HG02852 (cell line): ENCODE measurements around the gene PRDX2.

Source experiments
- ATAC-seq: cut with Tn5 transposase; IDR thresholded peaks from one replicate; pipeline ENCODE4 v1.9.1; 2021; ENCODE audit warnings: mild to moderate bottlenecking, moderate library complexity; ENCODE audit not compliant: unreplicated experiment

Gene PRDX2

DNA sequence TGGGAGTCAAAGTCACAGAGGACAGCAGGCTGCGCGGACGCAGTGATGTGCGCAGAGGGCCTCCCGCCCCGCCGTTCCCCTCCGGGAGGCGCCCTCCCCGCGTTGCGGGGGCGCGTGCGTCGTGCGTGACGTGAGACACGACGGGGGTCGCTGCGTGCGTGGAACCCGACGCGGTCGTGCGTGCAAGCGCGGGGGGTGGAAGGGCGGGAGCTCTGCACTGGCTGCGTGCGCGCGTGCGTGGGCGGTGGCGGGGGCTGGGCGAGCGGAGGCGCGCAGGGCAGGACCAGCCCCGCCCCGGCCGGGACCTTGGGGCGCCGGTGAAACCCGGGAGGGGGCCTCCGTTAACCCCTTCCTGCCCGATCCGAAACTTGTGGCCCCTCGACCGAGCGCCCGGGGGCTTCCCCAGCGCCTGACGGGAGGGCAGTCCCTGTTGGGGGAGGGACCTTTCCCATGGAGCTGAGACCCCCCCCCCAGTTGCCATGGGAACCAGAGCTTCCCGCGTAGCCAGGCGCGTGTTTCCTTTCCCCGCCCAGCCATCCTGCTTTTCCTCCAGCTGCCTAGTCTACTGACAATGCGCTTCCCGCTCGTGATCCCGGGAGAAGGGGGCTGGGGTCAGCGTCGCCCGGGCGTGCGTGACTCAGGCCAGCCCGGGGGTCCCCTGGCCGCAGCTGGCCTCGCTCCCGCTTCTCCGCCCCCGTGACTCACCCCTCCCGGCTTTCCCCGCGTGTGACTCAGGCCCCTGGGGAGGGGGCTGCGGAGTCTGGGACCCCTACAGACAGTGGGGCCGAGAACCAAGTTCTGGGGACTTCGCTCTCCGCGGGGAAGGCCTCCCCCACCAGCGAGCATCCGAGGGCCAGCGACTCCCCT is 18.9 kb downstream of the PRDX2 start:
- ATAC-seq = peak; percentile 42

- ATAC-seq = no peak
These were observed 19.5 kb downstream of the PRDX2 start for GRCh38 chr19:12782174-12782423.

- ATAC-seq = no peak
These were observed 22.2 kb downstream of the PRDX2 start for GRCh38 chr19:12779162-12779993.

DNA sequence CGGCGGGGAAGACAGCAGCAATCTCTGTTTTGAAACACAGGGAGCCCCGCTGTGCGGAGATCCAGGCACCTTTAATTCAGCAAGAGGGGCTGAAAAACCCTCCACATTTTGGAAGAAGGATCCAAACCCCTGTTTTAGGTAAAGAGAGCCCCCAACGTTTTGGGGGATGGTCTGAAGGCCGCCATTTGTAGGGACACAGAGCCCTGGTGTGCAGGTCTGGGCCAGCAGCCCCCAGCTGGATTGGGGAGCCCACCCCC is 22.8 kb downstream of the PRDX2 start:
- no peak for ATAC-seq

DNA sequence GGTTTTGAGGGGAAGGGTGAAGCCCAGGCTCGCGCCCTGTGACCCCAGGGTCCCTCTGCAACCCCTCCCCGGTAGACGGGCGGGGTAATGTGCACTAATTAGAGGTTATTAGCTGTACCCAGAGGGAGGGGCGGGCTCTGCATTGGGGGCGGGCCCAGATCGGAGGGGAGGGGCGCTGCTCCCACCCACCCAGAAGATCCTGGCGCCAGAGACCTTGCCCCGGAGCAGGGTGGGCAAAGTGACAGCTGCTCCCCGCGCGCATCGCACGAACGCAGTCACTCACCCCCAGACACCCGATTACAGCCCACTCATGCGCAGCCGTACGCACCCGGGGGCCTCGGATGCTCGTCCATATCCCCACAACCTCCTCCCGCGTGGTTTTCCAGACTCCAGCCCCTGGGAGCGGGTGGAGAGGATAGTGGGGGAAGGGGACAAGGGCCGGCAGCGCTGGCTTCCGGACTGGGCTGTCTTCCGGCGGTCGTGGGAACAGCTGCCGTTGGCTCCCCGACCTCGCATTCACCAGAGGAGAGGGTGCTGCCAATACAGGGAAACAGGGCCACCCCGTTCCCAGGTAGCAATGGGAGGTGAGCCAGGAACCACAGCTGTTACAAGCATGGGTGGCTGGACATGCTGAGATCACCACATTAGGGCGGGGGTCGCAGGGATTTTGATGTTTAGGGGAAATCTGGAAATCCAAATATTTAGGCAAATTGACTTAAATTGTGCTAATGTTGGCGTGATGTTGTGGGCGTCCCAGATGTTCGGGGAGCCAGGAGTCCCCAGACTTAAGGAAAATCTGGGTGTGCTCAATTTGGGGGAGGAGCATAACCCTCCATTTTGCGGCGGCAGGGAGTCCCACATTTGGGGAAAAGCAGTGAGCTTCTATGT is 23.3 kb downstream of the PRDX2 start:
- ATAC-seq = no peak

DNA sequence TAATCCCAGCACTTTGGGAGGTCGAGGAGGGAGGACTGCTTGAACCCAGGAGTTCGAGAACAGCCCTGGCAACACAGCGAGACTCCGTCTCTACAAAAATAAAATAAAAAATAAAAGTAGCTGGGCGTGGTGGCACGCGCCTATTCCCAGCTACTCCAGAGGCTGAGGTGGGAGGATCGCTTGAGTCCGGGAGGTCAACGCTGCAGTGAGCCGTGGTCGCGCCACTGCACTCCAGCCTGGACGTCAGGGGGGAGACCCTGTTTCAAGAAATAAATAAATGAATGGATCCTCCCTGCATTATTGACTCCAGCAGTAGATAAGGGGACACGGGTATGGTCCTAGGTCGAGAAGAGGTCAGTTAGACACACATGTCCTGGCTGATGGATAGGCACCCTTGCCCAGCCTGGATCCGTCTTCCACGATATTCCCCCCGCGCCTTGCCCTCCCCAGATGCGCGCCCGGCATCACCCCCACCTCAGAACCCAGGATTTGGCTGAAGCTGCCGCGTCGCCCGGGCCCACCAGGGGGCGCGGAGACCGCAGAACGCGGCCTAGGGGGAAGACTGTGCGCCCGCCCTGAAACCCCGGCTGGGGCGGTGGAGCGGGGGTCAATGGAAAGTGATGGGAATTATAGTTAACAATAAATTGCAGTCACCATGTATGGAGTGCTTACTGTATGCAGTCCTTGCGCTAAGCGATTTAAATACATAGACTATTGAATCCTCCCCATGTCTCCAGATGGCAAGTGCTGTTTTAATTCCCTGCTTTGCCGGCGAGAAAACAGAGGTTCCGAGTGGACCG is 24.2 kb downstream of the PRDX2 start:
- ATAC-seq = no peak

DNA sequence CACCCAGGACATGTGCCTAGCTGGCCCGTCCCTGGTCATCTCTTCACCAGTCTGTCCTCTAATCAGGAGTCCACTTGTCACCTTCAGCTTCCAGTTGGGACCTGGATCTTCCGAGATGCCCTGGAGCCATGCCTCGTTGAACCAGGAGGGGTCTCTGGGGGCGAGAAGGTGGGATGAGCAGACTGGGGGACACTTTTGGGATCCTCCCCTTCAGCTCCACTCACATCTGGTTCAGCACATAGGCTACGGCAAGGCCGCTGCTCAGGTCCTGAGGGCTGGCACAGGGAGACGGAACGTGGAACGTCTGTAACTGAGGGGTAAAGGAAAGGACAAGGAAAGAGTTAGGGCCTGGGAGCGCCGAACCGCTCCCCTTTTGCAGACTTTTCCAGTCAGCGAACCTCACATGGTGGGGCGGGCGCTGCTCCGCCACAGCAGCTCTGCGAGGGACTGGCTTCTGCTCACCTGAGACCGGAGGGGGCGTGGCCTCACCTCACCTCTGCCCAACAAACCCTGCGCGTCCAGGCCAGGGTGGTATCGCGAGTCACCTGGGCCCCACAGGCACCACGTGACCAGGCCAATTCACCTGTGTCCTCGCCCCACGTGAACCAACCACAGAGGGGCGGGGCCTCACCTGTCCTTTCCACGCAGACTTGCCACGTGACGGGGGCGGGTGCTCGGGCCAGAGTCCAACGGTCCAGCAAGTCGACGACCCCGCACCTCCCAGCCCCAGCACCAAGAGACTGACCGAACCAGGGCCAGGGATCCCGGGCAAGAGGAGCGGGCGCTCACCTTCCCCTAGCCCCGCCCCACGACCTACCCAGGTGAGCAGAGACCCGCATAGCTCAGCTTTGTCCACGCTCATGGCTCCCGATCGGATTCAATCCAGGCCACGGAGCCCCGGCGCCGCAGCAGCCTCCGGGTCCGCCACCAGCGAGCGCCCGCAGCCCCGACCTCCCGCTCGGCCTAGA is 26.7 kb downstream of the PRDX2 start, which contains the start of gene HOOK2:
Gene HOOK2, minus strand, starts transcription at position 965 of the 968 bp plus-strand sequence. Its CDS starts 103 bp downstream, at position 862.
- ATAC-seq = peak; percentile 4

- no peak for ATAC-seq
These were observed 28.0 kb downstream of the PRDX2 start for GRCh38 chr19:12773571-12773970.

- no peak for ATAC-seq
These were observed 29.3 kb downstream of the PRDX2 start for GRCh38 chr19:12772323-12772722.

DNA sequence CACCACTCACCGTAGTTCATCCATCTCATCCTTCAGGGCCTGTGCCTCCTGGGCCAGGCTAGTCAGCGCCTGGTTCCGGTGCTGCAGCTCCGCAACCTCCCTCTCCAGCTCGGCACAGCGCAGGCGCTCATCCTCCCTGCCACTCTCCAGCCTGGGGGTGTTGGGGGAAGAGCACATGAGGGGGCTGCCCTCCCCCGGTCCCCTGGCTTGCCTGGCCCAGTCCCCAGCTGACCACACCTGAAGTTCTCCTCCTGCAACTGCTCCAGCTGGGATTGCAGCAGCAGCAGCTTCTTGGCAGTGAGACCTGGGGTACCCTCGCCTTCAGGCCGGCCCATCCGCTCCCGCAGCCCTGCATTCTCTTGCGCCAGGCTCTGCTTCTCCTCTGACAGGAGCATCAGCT is 30.7 kb downstream of the PRDX2 start:
- ATAC-seq = no peak

DNA sequence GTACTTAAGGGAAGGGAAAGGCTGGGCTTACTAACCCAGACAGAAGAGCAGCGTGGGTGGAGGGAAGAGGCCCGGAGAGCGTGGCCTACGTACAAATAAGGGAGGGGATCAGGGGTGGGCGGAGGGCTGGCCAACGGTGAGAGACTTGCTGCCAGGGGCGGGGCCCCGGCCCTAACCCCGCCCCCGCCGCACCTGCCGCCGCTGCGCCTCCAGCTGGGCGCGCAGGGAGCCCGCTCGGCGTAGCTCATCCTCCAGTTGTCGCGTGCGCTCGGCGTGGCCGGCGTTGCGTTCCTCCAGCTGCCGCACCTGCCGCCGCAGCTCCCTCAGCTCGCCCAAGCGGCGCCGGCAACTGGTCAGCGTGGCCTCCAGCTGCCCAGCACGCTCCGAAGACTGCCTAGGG is 31.9 kb downstream of the PRDX2 start:
- no peak for ATAC-seq

- no peak for ATAC-seq
These were observed 33.9 kb downstream of the PRDX2 start for GRCh38 chr19:12767666-12768065.

DNA sequence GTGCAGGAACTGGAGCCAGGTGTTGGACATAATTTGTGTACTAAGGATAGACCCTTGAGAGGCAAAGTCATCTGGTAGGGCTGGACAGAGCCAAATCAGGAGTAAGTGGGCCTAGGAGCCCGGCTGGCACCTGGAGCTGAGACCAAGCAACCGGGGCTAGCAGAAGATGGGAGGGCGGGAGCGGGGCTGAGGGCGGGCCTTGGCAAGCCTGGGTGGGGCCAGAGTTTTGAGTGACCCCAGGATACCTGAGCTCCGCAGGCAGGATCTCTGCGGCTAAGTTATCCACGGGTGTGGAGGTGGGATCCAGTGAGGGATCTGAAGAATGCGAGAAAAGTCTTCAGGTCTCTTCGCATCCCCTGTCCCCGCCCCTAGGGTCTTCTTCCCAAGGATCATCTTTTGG is 34.5 kb downstream of the PRDX2 start:
- ATAC-seq = no peak

- no peak for ATAC-seq
These were observed 35.5 kb downstream of the PRDX2 start for GRCh38 chr19:12766051-12766521.

- no peak for ATAC-seq
These were observed 36.9 kb downstream of the PRDX2 start for GRCh38 chr19:12764698-12765097.

DNA sequence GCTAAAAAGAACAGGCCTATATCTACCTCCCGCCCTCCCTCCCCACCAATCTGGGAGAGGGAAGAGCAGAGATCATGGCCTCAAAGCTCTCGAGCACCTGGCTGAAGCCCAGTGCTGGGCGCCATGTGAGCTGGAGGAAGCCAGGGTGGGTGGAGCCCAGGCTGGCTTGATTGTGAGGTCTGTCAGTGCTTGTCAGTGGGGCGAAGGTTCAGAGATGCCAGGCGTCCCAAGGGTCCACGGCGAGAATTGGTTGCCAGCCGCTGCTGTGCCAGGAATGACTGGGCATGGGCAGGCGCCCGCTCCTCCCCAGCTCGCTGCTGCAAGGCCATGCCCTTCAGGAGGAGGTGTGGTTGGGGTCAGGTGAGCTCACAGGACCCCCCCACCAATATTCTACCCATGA is 38.5 kb downstream of the PRDX2 start:
- ATAC-seq = no peak

DNA sequence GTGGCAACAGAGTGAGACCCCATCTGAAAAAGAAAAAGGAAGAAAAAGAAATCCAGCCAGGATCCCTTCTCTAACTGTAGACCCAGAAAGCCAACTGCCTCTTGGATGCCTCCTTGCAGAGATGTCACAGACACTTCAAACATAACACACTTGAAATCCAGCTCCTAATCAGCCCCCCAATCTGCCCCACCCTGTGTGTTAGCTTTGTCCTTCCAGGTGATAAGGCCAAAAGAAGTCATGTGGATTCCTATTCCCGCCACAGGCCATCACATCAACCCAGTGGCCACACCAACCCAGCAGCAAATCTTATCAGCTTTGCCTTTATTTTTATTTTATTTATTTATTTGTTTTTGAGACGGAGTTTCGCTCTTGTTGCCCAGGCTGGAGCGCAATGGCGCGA is 41.9 kb downstream of the PRDX2 start:
- ATAC-seq = no peak

DNA sequence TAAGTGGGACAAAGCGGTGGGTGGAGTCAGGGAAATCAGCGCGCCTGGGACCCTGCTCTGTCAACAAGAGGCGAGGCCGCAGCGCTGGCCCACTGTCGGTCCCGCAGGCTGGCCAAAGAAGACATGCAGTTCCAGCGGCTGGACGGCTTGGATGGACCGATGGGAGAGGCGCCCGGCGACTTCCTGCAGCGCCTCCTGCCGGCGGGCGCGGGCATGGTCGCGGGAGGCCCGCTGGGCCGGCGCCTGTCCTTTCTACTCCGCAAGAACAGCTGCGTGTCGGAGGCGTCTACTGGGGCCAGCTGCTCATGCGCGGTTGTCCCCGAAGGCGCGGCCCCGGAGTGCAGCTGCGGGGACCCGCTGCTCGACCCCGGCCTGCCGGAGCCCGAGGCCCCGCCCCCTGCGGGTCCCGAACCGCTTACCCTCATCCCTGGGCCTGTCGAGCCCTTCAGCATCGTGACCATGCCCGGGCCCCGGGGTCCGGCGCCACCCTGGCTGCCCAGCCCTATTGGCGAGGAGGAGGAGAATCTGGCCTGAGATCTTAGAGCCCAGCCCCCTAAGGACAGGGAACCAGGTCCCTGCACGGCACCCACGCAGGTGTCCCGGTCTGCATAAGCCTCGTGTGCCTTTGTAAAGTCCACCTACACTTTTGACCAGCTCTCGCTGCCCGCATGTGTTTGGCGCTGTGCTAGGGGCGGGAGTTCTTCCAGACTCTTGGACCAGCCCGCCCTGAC is 43.9 kb downstream of the PRDX2 start:
- no peak for ATAC-seq
